Ishikawa (cell line): Measurements from ENCODE around the gene PSMG3.

ENCODE experiments used
- CREB1 ChIP-seq: IDR thresholded peaks from 2 replicates; pipeline ENCODE4 v1.6.1; 2012; ENCODE audit warnings: low read depth
- EGR1 ChIP-seq: IDR thresholded peaks from 2 replicates; pipeline ENCODE4 v1.6.1; 2012
- EP300 ChIP-seq: IDR thresholded peaks from 2 replicates; pipeline ENCODE4 v1.6.1; 2012; ENCODE audit warnings: borderline replicate concordance
- MAX ChIP-seq: IDR thresholded peaks from 2 replicates; pipeline ENCODE4 v1.6.1; 2012
- REST ChIP-seq: IDR thresholded peaks from 2 replicates; pipeline ENCODE4 v1.6.1; 2012; ENCODE audit warnings: low read depth, mild to moderate bottlenecking
- TAF1 ChIP-seq: IDR thresholded peaks from 2 replicates; pipeline ENCODE4 v1.6.1; 2012; ENCODE audit warnings: low read depth, mild to moderate bottlenecking
- TEAD4 ChIP-seq: IDR thresholded peaks from 2 replicates; pipeline ENCODE4 v1.6.1; 2012
- USF1 ChIP-seq: IDR thresholded peaks from 2 replicates; pipeline ENCODE4 v1.6.1; 2012
- YY1 ChIP-seq: IDR thresholded peaks from 2 replicates; pipeline ENCODE4 v1.6.1; 2012; ENCODE audit warnings: low read depth
- ZBTB7A ChIP-seq: IDR thresholded peaks from 2 replicates; pipeline ENCODE4 v1.6.1; 2012; ENCODE audit warnings: low read depth

GRCh38 chr7:1566687-1567048 is 3.2 kb downstream of the PSMG3 start:
- TF ChIP-seq EP300 (no peak), TEAD4 (no peak), USF1 (no peak), CREB1 (no peak), ZBTB7A (no peak; the same call in 1 of the 2 replicates), EGR1 (no peak), MAX (no peak), TAF1 (no peak), REST (no peak), YY1 (no peak)
